Thoracic aorta (tissue), 2 donors: ENCODE results near the gene TMTC2. TPM values are rescaled to one million over a fixed set of nuclear protein-coding genes. Genes with fewer than 3 reads are reported as not detected.

Experiments
- ATAC-seq: fragments of 150-250 bp; one replicate; pipeline ENCODE4 v1.8.0; 2017; ENCODE audit warnings: low read depth; ENCODE audit not compliant: insufficient number of reproducible peaks, low FRiP score
- DNase-seq: peaks from one replicate; pipeline ENCODE4 v3.0.0-alpha.2; 2020; ENCODE audit warnings: low spot score
- H3K27ac ChIP-seq, 2 donors: fragments of 200-600 bp; sonication (generic); 1 replicate in 1 of 2; 2 replicates in 1 of 2; pipeline ENCODE4 v1.5.1; 2016; ENCODE audit warnings: mild to moderate bottlenecking in 2 of 2, moderate library complexity in 2 of 2
- H3K27me3 ChIP-seq: fragments of 200-600 bp; sonication (generic); replicated peaks from 2 replicates; pipeline ENCODE4 v1.6.0; 2016; ENCODE audit warnings: mild to moderate bottlenecking; ENCODE audit not compliant: insufficient read depth
- H3K36me3 ChIP-seq: fragments of 200-600 bp; sonication (generic); one replicate; pipeline ENCODE4 v1.5.1; 2016
- H3K4me1 ChIP-seq, 2 donors: fragments of 200-600 bp; sonication (generic); 1 replicate in 1 of 2; 2 replicates in 1 of 2; pipeline versions ENCODE4 v1.5.1 to v1.6.0; 2016; ENCODE audit warnings: low read depth in 2 of 2, mild to moderate bottlenecking in 1 of 2; ENCODE audit not compliant: control insufficient read depth in 1 of 2
- H3K4me3 ChIP-seq: fragments of 200-600 bp; sonication (generic); 2 replicates; pipeline ENCODE4 v1.5.1; 2016; ENCODE audit warnings: mild to moderate bottlenecking
- H3K9me3 ChIP-seq: fragments of 200-600 bp; sonication (generic); 2 replicates; pipeline ENCODE4 v1.5.1; 2016
- CTCF ChIP-seq: fragments of 200-600 bp; sonication (generic); IDR thresholded peaks from one replicate; pipeline ENCODE4 v1.5.1; 2019; ENCODE audit warnings: antibody characterized with exemption
- total RNA-seq, 2 donors: library from RNA; depleted of rRNA; stranded (reverse); fragments of >200 nt; gene quantifications; one replicate each; pipeline versions ENCODE4 v1.1.0 to v1.2.3, GENCODE V29; 2016

Gene TMTC2
- total RNA-seq, 2 donors from 2014 or later = 2.8 to 8.6 TPM

DNA sequence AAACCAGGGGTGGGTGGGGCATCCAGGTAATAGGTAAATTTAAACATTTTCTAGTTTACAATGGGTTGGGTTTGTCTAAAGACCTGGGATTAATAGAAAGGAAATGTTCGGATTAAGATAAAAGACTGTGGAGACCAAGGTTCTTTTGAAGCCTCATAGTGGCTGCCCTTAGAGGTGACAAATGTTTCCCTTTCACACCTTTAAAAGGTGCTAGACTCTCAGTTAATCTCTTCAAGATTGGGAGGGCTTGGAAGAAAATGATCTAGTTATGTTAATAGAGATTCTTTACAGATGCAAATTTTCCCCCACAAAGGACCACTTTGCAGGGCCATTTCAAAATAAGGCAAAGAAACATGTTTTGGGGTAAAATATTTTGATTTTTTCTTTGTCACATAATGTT is 39.0 kb downstream of the TMTC2 start:
- H3K27me3 ChIP-seq = no peaks in the 10 kb centered on the region
- H3K27ac ChIP-seq = no peak overlapping the region
- DNase-seq = no peak
- H3K4me3 ChIP-seq = no peak overlapping the region
- no peaks in the 10 kb centered on the region for H3K36me3 ChIP-seq
- no peak for ATAC-seq
- H3K9me3 ChIP-seq = no peaks in the 10 kb centered on the region
- no peaks in the 10 kb centered on the region for H3K4me1 ChIP-seq
- no peak for TF ChIP-seq CTCF

- no peaks in the 10 kb centered on the region for H3K4me1 ChIP-seq
- no peak overlapping the region for H3K4me3 ChIP-seq
- no peak for ATAC-seq
- no peaks in the 10 kb centered on the region for H3K27me3 ChIP-seq
- no peak for TF ChIP-seq CTCF
- no peaks in the 10 kb centered on the region for H3K36me3 ChIP-seq
- no peak overlapping the region for H3K27ac ChIP-seq
- H3K9me3 ChIP-seq = no peaks in the 10 kb centered on the region
- DNase-seq = no peak
These were observed 41.2 kb downstream of the TMTC2 start for GRCh38 chr12:82727886-82728285.

DNA sequence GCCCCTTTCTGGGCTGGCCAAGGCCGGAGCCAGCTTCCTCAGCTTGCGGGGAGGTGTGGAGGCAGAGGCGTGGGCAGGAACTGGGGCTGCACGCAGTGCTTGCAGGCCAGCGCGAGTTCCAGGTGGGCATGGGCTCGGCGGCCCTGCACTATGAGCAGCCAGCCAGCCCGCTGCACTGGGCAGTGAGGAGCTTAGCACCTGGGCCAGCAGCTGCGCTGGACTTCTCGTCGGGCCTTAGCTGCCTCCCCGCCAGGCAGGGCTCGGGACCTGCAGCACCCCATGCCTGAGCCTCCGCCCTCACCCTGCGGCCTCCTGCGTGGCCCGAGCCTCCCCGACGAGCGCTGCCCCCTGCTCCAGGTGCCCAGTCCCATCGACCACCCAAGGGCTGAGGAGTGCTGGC is 42.0 kb downstream of the TMTC2 start:
- ATAC-seq (no peak), DNase-seq (no peak)
- Histone ChIP-seq H3K4me1 (no peaks in the 10 kb centered on the region), H3K4me3 (no peak overlapping the region), H3K36me3 (no peaks in the 10 kb centered on the region), H3K27me3 (no peaks in the 10 kb centered on the region), H3K9me3 (no peaks in the 10 kb centered on the region), H3K27ac (no peak overlapping the region)
- TF ChIP-seq CTCF = no peak

- no peak for DNase-seq
- TF ChIP-seq CTCF = no peak
- no peak overlapping the region for H3K27ac ChIP-seq
- ATAC-seq = no peak
- no peaks in the 10 kb centered on the region for H3K36me3 ChIP-seq
- H3K27me3 ChIP-seq = no peaks in the 10 kb centered on the region
- no peaks in the 10 kb centered on the region for H3K4me1 ChIP-seq
- H3K9me3 ChIP-seq = no peaks in the 10 kb centered on the region
- H3K4me3 ChIP-seq = no peak overlapping the region
These were observed 44.3 kb downstream of the TMTC2 start for GRCh38 chr12:82730953-82731459.

DNA sequence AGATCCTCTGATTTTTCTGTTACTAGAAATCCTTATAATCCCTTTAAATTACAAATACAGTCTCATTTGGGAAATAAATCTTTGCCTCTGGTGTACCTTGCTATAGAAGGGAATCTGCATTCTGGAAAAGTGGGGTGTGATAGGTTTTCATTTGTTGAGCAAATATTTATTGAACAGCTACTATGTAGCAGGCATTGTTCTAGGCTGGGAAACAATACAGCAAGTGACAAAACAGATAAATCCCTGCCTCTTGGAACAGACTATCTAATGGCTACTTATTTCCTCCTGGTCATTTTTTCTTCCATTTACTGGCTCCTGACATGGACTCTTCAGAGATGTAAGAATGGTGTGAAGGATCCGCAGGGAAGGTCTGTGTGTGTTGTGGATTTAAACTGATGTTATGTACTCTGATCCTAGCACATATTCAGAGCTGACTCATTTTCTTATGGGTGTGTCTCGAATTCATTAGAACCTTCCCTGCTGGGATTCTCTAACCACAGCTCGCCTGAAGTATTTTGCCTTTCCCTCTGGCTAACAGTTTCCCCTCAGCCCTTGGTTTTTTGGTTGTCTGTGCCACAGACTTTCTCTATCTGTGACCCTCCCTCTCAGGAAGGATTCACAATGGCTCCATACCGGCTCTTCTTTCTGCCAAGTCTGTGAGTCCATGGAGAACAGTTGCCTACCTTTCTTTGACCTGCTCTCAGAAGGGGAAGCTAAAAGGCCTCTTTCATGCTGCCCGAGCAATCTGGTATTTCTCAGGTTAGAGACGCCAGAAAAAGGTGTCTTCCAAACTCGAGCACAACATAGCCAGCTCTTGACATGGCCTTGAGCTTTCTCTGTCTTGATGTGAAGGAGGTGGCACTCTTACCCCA is 53.7 kb downstream of the TMTC2 start:
- no peak overlapping the region for H3K27ac ChIP-seq
- no peak overlapping the region for H3K4me3 ChIP-seq
- H3K9me3 ChIP-seq = no peaks in the 10 kb centered on the region
- ATAC-seq = no peak
- H3K4me1 ChIP-seq = no peaks in the 10 kb centered on the region
- TF ChIP-seq CTCF = no peak
- DNase-seq = no peak
- H3K36me3 ChIP-seq = no peaks in the 10 kb centered on the region
- no peaks in the 10 kb centered on the region for H3K27me3 ChIP-seq
